ENCODE results near the gene SASH1.

GRCh38 chr6:148398678-148399077 is 56.0 kb downstream of the SASH1 start:
- TF ChIP-seq CTCF (conservative IDR thresholded peaks at IDR 0.05 in 1 of 2, IDR thresholded peaks at IDR 0.05 in 1 of 2; ENCODE audit: low read depth in 1 of 2, low read length in 2 of 2) (no peak), EZH2 (IDR thresholded peaks at IDR 0.05; ENCODE audit: low read length, missing control alignments) (no peak)
